HG03103 (cell line): ENCODE data around the gene FBXW8.
"Not testable (repeated sequence)": the region's sequence is repeated elsewhere in the genome, so short reads cannot be mapped to it uniquely, and the experiment has no call there.

Source experiments
- ATAC-seq: cut with Tn5 transposase; IDR thresholded peaks from one replicate; pipeline ENCODE4 v1.9.1; 2021; ENCODE audit warnings: low read depth; ENCODE audit not compliant: unreplicated experiment

FBXW8 gene

DNA sequence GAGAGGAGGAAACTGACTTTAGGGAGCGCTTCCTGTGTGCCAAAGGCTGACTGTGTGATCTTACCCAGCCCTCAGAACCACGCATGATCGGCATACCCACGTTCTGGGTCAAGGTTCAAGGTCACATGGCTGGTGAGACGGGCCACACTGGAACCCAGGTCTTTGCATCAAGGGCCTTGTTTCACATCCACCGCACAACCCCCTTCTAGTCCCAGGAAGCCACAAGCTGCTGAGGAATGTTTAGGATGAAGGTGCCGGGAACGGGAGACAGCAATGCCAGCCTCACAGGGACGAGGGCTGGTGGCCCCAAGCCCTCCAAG lies 137.8 kb downstream of the FBXW8 start:
- ATAC-seq, result no peak

DNA sequence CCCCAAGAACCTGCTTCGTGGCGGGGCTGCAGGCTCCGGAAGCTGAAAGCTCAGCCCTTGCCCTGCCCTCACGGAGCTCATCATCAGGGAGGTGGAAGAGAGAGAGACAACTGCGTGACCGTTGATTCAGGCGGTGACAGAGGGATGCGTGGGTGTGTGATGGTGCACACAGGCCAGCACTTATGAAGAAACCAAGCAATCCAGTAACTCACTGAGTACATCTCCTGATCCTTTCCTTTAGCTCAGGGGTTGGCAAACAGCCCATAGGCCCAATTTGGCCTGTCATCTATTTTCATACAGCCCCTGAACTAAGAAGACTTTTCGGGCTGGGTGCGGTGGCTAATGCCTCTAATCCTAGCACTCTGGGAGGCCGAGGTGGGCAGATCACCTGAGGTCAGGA lies 138.5 kb downstream of the FBXW8 start:
- no peak for ATAC-seq

DNA sequence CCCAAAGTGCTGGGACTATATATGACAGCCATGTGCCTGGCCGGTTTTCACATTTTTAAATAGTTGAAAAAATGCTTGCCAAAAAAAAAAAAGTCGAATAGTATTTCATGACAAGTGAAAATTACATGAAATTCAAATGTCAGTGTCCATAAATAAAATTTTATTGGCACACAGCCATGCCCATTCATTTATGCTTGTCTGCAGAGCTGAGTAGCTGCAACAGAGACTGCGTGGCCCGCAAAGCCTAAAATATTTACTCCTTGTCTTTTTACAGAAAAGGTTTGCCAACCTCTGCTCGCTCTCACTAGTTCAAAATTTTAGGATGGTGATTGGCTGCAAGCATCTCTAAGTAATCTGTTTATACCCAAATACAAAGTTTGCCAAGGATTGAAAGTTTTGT lies 139.3 kb downstream of the FBXW8 start:
- ATAC-seq, result no peak

DNA sequence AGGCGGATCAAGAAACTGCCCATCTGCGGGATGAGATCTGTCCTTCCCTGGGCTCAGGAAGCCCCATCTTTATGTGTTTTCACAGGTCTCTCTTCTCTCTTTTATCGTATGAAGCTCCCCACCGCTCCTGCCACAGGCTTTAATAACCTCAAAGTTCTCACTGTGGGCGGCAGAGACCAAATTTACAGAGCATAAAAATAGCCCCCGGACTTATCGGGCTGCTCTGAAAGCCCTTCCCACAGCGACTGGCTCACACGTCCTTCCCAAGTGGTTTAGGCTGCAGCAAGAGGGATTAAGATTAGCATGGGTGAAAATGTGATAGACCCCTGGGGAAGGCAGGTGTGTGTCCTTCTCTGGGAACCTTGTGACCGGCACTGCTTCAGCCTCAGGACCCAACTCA lies 140.6 kb downstream of the FBXW8 start:
- ATAC-seq, result no peak

DNA sequence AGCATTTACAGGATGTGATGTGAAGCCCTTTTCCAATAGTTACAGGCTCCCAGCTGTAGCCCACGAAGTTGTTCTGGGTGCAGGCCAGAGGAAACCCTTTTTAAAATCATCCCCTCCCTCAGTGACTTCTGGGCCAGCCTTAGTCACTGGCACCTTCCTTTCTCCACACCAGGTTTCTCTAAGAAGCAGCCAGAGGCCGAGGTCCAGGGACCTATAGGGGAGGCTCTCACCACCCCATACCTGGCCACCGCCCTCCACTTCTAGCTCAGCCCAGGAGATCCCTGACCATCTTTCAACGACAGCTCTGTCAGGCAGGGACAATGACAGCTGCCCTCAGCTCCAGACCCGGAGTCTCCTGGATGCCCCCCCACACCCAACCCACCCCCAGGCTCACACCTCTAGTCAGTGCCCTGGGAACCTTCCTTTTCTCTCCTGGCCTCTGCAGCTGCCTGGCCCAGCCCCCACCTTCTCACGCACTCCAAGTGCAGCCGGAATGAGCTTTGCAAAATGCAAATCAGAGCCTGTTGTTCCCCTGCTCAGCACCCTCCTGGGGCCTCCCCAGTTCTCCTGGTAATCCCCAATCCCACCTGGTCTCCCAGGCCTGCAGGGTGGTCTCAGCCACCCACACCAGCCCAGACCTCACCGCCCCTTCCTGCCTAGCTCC lies 141.8 kb downstream of the FBXW8 start:
- ATAC-seq, result peak; percentile 78

DNA sequence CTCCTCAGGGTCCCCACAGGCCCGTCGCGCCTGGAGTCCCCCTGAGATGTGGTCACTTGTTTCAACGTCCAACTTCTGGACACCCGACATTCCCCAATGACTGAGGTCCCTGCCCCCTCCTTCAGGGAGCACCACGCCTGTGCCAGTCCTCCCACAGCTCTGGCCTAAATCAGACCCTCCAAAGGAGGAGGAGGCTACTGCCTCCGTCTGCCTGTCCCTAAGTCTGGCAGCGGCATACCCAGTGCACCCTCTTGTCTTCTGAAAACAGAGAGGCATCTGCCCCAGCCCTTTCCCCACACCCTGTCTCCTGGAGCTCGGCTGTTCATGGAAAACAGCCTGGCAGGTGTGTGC lies 142.3 kb downstream of the FBXW8 start:
- no peak for ATAC-seq

DNA sequence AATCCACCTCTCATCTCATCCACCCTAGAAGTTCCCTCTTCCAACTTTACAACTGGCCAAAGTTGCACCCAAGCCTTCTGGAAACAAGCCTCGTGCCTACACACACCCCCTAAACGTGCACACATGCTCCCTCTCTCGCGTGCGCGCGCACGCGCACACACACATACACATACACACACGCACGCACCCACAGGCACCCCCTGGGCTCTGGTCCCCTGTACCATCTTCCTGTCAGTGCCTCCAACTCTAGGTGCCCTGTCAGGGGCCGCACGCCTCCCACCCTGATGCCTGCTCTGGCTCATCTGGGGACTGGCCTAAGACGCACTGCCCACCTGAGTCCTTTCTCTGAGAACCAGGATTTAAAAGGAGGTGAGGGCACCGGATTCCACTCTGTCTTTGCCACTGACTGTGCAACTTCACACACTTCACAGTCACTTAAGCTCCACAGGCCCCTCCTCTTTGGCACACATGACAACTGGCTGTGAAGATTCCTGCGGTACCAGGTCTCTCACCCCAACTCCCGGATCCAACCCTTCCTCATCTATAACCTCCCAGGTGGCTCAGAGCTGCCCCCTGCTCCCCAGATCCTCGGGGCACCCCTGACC lies 142.9 kb downstream of the FBXW8 start:
- ATAC-seq, result no peak

DNA sequence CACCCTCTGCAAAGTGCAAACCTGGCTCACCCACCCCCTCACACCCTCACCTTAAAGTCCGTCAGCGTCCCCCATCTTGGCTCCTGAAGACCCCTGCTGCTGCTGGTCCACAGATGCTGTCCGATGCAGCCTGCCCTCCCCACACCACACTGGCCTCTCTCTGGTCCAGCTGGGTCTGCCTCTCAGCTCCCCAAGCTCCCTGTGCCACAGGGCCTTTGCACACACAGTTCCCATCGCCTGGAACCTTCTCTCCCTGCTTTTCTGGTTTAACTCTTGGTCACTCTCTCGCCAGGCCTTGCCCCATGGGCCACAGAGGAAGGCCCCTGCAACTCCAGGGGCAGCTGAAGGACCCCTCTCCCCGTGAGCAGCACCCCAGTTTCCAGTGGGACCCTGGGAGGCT lies 143.5 kb downstream of the FBXW8 start:
- ATAC-seq, result no peak

DNA sequence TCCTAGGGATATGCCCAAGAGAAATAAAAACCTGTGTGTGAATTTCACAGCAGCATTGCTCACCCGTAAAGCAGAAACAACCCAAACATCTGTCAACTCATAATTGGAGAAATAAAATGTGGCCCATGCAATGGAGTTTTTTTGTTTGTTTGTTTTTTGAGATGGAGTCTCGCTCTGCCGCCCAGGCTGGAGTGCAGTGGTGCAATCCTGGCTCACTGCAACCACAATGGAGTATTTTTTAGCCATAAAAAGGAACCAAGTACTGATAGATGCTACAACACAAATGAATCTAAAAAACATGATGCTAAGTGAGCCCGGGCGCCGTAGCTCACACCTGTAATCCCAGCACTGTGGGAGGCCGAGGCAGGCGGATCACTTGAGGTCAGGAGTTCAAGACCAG lies 146.9 kb downstream of the FBXW8 start:
- not testable (repeated sequence) for ATAC-seq

DNA sequence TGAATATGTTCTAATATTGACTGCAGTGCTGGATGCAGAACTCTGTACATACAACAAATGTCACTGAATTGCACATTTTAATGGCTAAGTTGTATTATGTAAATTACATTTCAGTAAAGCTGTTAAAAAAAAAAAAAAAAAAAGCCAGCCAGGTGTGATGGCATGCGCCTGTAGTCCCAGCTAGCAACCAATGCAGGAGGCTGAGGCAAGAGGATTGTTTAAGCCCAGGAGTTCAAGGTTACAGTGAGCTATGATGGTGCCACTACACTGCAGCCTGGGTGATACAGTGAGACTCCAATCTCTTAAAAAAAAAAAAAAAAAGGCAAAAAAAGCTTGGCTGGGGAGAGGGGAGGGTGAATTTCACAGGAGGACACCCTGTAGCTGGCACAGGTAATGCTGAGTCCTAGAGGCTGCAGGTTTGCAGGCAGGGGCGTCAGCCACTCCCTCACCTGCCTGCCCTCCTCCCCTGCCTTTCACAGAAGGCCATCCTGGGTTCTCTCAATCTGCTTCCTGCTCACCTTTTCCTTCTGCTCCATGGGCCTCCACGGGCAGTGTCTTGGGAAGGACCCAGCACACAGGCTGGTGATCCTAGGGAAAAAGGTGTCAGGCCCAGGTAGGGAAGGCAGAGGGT lies 147.8 kb downstream of the FBXW8 start:
- no peak for ATAC-seq

DNA sequence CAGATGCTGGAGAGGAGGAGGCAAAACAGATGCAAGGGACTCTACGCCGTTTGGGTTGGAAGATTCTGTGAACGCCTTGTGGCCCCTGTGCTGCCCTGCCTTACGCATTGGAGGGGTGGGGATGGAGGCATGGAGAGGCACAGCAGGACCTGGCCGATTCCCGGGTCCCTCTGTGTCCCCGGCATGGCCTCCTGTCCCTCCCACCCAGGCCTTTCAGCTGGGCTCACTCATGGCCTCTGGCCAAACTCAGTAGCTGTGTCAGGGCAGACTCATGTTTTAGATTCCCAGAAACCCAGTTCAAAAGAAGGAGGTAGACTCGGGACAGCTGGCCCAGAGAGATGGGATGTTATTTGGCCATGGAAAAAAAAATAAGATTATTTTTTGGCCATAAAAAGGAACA lies 148.4 kb downstream of the FBXW8 start:
- ATAC-seq, result no peak

DNA sequence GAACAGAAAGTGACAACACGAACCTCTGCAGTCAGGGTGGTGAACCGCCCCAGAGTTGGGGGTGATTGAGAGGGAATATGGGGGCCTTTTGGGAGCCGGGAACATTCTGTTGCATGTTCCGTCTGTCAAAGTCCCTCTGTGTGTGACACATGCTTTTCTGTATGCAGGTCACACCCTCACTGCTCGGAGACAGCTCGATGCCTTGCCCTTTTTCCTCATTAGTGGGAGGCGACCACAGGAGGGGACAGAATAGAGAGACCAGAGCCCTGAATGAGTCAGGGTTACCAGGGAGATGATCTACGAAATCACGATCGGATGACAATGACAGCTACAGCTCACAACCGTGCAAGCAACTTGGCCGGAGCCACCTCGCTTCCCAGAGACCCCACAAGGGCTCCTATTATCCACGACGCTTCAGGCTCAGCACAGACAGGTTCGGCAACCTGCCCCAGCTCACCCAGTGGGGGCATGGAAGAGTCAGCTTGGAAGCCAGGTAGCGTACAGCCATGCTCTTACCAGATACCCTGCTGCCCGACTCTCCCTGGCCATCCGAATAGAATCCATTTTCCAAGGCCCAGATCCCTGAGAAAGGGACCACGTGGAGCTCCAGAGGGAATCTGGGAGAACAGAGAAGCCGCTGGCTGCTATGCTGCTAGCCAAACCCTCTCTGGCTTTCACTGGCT lies 149.6 kb downstream of the FBXW8 start:
- no peak for ATAC-seq

DNA sequence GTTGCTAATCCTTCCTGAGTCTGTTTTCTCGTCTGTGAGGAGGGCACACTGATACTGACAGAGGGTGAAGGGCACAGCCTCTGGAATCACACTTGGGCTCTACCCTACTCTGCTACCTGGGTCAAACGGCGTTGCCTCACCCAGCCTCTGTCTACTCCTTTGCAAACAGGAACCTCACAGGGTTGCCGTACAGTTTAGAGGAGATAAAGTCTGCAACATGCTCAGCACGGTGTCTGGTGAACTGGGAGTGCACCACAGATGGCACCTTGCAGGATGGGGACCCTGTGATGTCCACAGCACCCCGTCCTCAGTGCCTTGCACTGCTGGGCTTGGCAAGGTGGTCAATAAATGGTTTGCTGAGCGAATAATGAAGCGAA lies 150.2 kb downstream of the FBXW8 start:
- ATAC-seq, result no peak

DNA sequence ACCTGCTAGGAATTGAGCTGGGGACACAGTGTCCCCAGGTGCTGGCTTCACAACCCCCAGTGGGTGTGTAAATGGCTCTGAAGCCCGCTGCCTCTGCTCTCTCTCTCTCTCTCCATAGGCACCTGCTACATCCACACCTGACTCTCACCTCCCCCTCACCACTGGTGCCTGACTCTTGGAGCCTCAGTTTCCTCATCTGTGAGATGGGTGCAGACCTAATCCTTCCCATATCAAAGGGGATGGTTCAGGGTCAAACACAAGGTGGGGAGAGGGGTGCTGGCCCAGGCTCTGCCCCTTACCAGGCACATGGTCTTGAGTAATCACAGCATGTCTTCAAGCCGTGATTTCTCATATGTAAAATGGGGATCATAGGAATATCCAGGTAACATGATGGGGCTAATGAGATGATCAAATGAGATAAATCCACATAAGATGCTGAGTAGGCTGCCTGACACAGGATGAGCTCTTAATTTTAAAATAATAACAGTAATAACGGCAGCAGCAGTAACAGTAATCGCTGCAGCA lies 150.9 kb downstream of the FBXW8 start:
- no peak for ATAC-seq

DNA sequence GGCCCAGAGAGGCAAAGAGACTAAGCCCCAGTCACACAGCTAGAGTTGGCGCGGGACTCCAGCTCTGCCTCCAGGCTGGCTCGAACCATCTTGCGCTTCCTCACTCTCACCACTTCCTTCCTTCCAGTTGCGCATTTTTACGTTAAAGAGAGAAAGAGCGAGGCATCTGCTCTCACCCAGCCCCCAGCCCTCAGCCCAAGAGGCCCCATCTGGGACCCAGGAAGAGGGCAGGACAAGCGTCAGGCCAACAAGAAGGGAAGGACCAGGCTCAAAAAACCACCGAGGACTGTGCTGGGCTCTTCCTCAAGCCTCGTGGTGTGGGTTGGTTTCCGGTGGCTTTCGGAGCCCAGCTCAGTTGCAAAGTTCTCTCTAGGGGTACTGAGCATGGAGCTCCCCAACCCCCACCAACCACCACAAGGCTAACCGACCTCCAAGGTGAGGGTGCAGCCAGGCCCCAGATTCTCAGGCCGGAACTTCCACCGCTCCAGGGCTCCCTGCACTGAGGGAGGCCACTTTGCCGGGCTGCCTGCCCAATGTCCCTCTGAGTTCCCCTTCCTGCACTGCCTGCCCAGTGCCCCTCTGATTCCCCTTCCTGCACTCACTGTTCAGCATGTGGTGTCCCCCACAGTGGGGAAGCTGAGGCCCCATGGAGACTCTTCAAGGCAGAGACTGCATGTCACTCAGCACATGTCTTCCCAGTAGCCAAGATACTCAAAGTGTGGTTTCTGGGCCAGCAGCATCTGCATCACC lies 152.6 kb downstream of the FBXW8 start:
- ATAC-seq, result peak; percentile 73

DNA sequence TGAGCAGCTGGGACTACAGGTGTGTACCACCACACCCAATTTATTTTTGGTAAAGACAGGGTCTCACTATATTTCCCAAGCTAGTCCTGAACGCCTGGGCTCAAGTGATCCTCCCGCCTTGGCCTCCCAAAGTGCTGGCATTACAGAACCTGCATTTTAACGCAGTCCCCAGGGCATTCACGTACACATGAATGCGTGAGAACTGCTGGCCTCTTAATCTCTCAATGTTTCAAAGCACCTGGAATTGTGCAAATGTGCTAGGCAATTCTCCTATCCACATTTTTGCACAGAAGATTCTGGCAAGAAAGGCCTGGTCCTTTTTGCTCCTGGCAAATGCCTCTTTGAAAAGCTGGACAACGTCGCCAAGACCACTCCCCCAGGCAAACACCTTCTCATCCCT lies 153.3 kb downstream of the FBXW8 start:
- ATAC-seq, result no peak

DNA sequence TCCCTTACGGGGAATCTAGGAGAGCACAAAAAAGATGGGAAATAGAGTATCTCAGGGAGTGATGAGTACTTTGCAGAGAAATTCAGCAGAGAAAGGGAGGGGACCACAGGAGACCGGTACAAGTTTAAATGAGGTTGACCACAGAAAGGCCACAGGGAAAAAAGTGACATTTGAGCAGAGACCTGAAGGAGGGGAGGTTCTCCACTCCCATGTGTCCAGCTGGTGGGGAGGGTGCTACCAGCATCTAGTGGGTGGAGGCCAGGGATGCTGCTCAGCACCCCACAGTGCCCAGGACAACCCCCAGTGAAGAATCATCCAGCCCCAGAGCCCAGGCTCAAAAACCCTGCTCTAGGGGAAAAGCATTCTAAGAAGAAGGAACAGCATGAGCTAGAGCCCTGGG lies 153.8 kb downstream of the FBXW8 start:
- ATAC-seq, result no peak

DNA sequence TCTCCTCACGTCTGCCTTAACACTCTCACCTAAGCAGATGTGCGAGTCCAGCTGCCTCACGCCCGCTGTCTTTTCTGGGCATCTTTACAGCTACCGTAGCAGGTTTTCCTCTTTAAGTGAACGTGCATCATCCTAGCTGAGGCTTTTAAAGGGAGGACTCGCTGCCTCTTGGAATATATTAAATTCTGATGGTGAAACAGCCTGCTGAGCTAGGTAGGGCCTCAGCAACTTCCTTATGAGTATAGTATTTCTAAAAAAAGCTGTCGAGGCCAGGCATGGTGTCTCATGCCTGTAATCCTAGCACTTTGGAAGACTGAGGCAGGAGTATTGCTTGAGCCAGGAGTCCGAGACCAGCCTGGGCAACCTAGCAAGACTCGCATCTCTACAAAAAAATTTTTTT lies 156.3 kb downstream of the FBXW8 start:
- ATAC-seq, result no peak

DNA sequence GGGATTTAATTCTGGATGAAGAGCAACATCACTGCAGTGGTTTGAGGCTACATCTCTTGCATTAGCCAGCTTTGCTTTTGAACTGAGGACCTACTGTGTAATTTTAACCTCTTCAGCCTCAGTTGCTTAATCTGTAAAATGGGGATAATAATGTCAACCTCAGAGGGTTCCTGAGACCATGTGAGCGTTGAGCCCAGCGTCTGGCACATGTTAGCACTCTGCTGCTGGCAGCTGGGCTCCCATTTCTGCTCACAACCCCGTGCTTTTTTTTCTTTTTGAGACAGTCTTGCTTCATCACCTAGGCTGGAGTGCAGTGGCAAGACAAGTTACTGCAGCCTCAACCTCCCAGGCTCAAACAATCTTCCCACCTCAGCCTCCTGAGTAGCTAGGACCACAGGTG lies 156.9 kb downstream of the FBXW8 start:
- no peak for ATAC-seq

DNA sequence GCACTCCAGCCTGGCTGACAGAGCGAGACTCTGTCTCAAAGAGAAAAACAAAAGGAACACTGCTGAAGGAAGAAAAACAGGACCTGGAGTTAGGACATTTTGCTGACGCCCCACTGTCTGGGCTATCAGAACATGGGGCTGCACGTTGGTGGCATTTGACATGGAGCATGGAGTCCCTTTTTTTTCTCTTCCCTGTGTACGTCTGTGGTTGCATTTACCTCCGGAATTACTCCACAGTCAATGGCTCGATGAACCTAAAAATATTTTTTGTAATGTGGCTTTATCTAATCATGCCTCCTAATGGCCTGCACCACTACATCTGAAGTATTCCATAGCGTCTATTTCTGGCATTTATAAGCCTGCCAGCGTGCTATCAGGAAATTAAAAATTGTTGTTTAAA lies 157.7 kb downstream of the FBXW8 start:
- ATAC-seq, result no peak
